Measurements from ENCODE around the gene ZNF132. TPM values are rescaled to one million over a fixed set of nuclear protein-coding genes. Genes with fewer than 3 reads are reported as not detected.
A peak's percentile ranks its signal among the peaks of the same experiment; 100 is the strongest.

ZNF132 gene
- total RNA-seq, 1 experiment from 2014 or later, result 1.5 TPM

- no peak for TF ChIP-seq CTCF (conservative IDR thresholded peaks at IDR 0.05)
- no peak for TF ChIP-seq EZH2 (IDR thresholded peaks at IDR 0.05; ENCODE audit: low read depth)
- no peaks in the 10 kb centered on the region for H3K27me3 ChIP-seq (ENCODE audit: insufficient read depth, low read depth)
- POLR2A ChIA-PET (ENCODE audit: unreplicated experiment), result interaction anchor here (1.1 kb wide), 1 partner anchor 115 kb away, joined by 3 read pairs; the partner anchor contains the start of gene ZNF497
- H3K4me1 ChIP-seq (replicated peaks; ENCODE audit: insufficient read depth), result peaks cover 18% of the 10 kb centered on the region; the same call in 1 of the 2 replicates
- DNase-seq, result no peak
- BruUV-seq (replicated peaks), result no TSS peak
- intact Hi-C loops (cut with micrococcal nuclease; ENCODE audit: unreplicated experiment), result loop anchor here (5.0 kb wide), 1 partner anchor 95 kb away; the partner anchor contains the start of gene ZNF837
- no peaks in the 10 kb centered on the region for H3K79me2 ChIP-seq (ENCODE audit: low read depth)
- H3K9me2 ChIP-seq (ENCODE audit: insufficient read depth), result no peaks in the 10 kb centered on the region
- peak overlapping the region; percentile 68; the same call in 1 of the 2 replicates for H3K4me3 ChIP-seq
- CTCF ChIA-PET, result no interaction called here
- H3K36me3 ChIP-seq (ENCODE audit: low read depth), result no peaks in the 10 kb centered on the region
- H3K4me2 ChIP-seq, result peak overlapping the region; percentile 88
- no peaks in the 10 kb centered on the region for H3K9me3 ChIP-seq (ENCODE audit: insufficient read depth, low read depth)
- H3F3A ChIP-seq (ENCODE audit: insufficient read depth, low read depth), result peaks cover 18% of the 10 kb centered on the region
- no peaks in the 10 kb centered on the region for H4K20me1 ChIP-seq (ENCODE audit: insufficient read depth)
- no peak overlapping the region for H3K27ac ChIP-seq
- no peak overlapping the region for H2AFZ ChIP-seq
Observed at GRCh38 chr19:58477130-58477529, 37.2 kb upstream of the ZNF132 start.

- Histone ChIP-seq H3K36me3 (ENCODE audit: low read depth) (no peaks in the 10 kb centered on the region), H3K4me3 (peak overlapping the region; percentile 68), H3F3A (ENCODE audit: insufficient read depth, low read depth) (peaks cover 18% of the 10 kb centered on the region), H3K4me2 (peak overlapping the region; percentile 88), H4K20me1 (ENCODE audit: insufficient read depth) (no peaks in the 10 kb centered on the region), H3K79me2 (ENCODE audit: low read depth) (no peaks in the 10 kb centered on the region), H2AFZ (peak overlapping the region; percentile 77), H3K9me2 (ENCODE audit: insufficient read depth) (no peaks in the 10 kb centered on the region), H3K27me3 (ENCODE audit: insufficient read depth, low read depth) (no peaks in the 10 kb centered on the region), H3K4me1 (replicated peaks; ENCODE audit: insufficient read depth) (peaks cover 18% of the 10 kb centered on the region; the same call in 1 of the 2 replicates), H3K27ac (peak overlapping the region; percentile 51), H3K9me3 (ENCODE audit: insufficient read depth, low read depth) (no peaks in the 10 kb centered on the region)
- BruUV-seq (replicated peaks), result TSS peak; percentile 24
- intact Hi-C loops (cut with micrococcal nuclease; ENCODE audit: unreplicated experiment), result loop anchor here (1.0 to 5.0 kb wide), 3 partner anchors 23 to 94 kb away; partner anchors contain the start of genes ZBTB45 and ZNF837
- TF ChIP-seq CTCF (conservative IDR thresholded peaks at IDR 0.05), result no peak
- no peak for TF ChIP-seq EZH2 (IDR thresholded peaks at IDR 0.05; ENCODE audit: low read depth)
- POLR2A ChIA-PET (ENCODE audit: unreplicated experiment), result interaction anchor here (0.6 to 1.1 kb wide), 2 partner anchors 69 to 114 kb away, joined by 3 read pairs; partner anchors contain the start of gene ZNF497
- CTCF ChIA-PET, result no interaction called here
- peak in 1 of 2 experiments; percentile 6 for DNase-seq
Observed at GRCh38 chr19:58476498-58477015, 36.6 kb upstream of the ZNF132 start.

GRCh38 chr19:58475714-58476497 lies 36.0 kb upstream of the ZNF132 start, which contains the start of gene ZNF446:
ZNF446 (plus strand) TSS chr19:58476352; CDS start chr19:58477219, 867 bp downstream.
- POLR2A ChIA-PET (ENCODE audit: unreplicated experiment), result interaction anchor here (1.1 kb wide), 1 partner anchor 113 kb away, joined by 3 read pairs; the partner anchor contains the start of gene ZNF497
- Histone ChIP-seq H3K79me2 (ENCODE audit: low read depth) (no peaks in the 10 kb centered on the region), H4K20me1 (ENCODE audit: insufficient read depth) (no peaks in the 10 kb centered on the region), H3K4me2 (peak within 1 kb of the TSS; percentile 88), H3K27ac (peak within 1 kb of the TSS; percentile 51), H2AFZ (peak within 1 kb of the TSS; percentile 77), H3K4me3 (peak within 1 kb of the TSS; percentile 68), H3F3A (ENCODE audit: insufficient read depth, low read depth) (peaks cover 18% of the 10 kb centered on the region), H3K27me3 (ENCODE audit: insufficient read depth, low read depth) (no peaks in the 10 kb centered on the region), H3K36me3 (ENCODE audit: low read depth) (no peaks in the 10 kb centered on the region), H3K9me3 (ENCODE audit: insufficient read depth, low read depth) (no peaks in the 10 kb centered on the region), H3K9me2 (ENCODE audit: insufficient read depth) (no peaks in the 10 kb centered on the region), H3K4me1 (replicated peaks; ENCODE audit: insufficient read depth) (peaks cover 18% of the 10 kb centered on the region; the same call in 1 of the 2 replicates)
- peak; percentile 84 to 90 for DNase-seq
- no peak for TF ChIP-seq CTCF (conservative IDR thresholded peaks at IDR 0.05)
- TF ChIP-seq EZH2 (IDR thresholded peaks at IDR 0.05; ENCODE audit: low read depth), result no peak
- no TSS peak for BruUV-seq (replicated peaks)
- CTCF ChIA-PET, result no interaction called here
- intact Hi-C loops (cut with micrococcal nuclease; ENCODE audit: unreplicated experiment), result loop anchor here (1.0 to 5.0 kb wide), 3 partner anchors 23 to 94 kb away; partner anchors contain the start of genes ZBTB45 and ZNF837
